Measurements from ENCODE around the gene PLA2G6. TPM values are rescaled to one million over a fixed set of nuclear protein-coding genes. Genes with fewer than 3 reads are reported as not detected.

PLA2G6 gene
- total RNA-seq, 1 experiment from 2014 or later = 36.0 TPM

- no peaks in the 10 kb centered on the region; a peak in 1 of 4 replicates for H3K36me3 ChIP-seq (ENCODE audit: control insufficient read depth in 1 of 2, insufficient read depth in 2 of 2, low read length in 2 of 2)
- no peak overlapping the region for H3K9ac ChIP-seq (ENCODE audit: low read length)
- no peaks in the 10 kb centered on the region for H3K9me3 ChIP-seq (ENCODE audit: control insufficient read depth in 1 of 2, insufficient read depth in 1 of 2, low read depth in 1 of 2, low read length in 2 of 2)
- no peak overlapping the region for H2AFZ ChIP-seq (ENCODE audit: low read depth, low read length, poor library complexity, severe bottlenecking)
- intact Hi-C loops (cut with micrococcal nuclease) = no loop called here
- no peaks in the 10 kb centered on the region for H3K79me2 ChIP-seq (ENCODE audit: insufficient read depth, low read length)
- peaks cover 14 to 17% of the 10 kb centered on the region in 2 experiments for H3K4me1 ChIP-seq (ENCODE audit: control insufficient read depth in 1 of 2, insufficient read depth in 2 of 2, low read length in 2 of 2)
- no peak for DNase-seq (ENCODE audit: low read depth, low spot score)
- H3K27ac ChIP-seq (ENCODE audit: low read depth, low read length) = no peak overlapping the region
- BruUV-seq (replicated peaks) = no TSS peak
- no peaks in the 10 kb centered on the region for H4K20me1 ChIP-seq (ENCODE audit: insufficient read depth)
- CTCF ChIA-PET = no interaction called here
- POLR2A ChIA-PET = no interaction called here
- H3K4me3 ChIP-seq (replicated peaks in 1 of 2; ENCODE audit: low read depth in 1 of 2, low read length in 2 of 2) = no peak overlapping the region
- no peaks in the 10 kb centered on the region for H3K9me2 ChIP-seq (ENCODE audit: insufficient read depth)
- H3K27me3 ChIP-seq (ENCODE audit: insufficient read depth, low read length) = no peaks in the 10 kb centered on the region
- ATAC-seq = no peak
- TF ChIP-seq ZNF274 (IDR thresholded peaks at IDR 0.05; ENCODE audit: low read depth, low read length) (no peak), SP1 (IDR thresholded peaks at IDR 0.05; ENCODE audit: low read depth) (no peak), ZFX (IDR thresholded peaks at IDR 0.05) (no peak), EZH2phosphoT487 (IDR thresholded peaks at IDR 0.05; ENCODE audit: borderline replicate concordance) (no peak), FOSL1 (IDR thresholded peaks at IDR 0.05; ENCODE audit: low read depth) (no peak), CBX3 (IDR thresholded peaks at IDR 0.05; ENCODE audit: low read depth) (no peak), SRF (IDR thresholded peaks at IDR 0.05; ENCODE audit: low read depth) (no peak)
- RAD21 ChIA-PET (ENCODE audit: low non-redundant PET in 1 of 2, low total read pairs in 2 of 2, uncharacterized antibody in 2 of 2, unreplicated experiment in 2 of 2) = no interaction called here
- no peak overlapping the region for H3K4me2 ChIP-seq (ENCODE audit: low read length)
Measured at GRCh38 chr22:38132136-38132535, 49.5 kb downstream of the PLA2G6 start.

GRCh38 chr22:38131399-38131798 is 50.2 kb downstream of the PLA2G6 start:
- no peak overlapping the region for H2AFZ ChIP-seq (ENCODE audit: low read depth, low read length, poor library complexity, severe bottlenecking)
- DNase-seq (ENCODE audit: low read depth, low spot score) = no peak
- ChIA-PET POLR2A (no interaction called here), CTCF (no interaction called here), RAD21 (ENCODE audit: low non-redundant PET in 1 of 2, low total read pairs in 2 of 2, uncharacterized antibody in 2 of 2, unreplicated experiment in 2 of 2) (no interaction called here)
- no peaks in the 10 kb centered on the region for H3K9me2 ChIP-seq (ENCODE audit: insufficient read depth)
- no peaks in the 10 kb centered on the region for H3K9me3 ChIP-seq (ENCODE audit: control insufficient read depth in 1 of 2, insufficient read depth in 1 of 2, low read depth in 1 of 2, low read length in 2 of 2)
- no peak overlapping the region for H3K4me2 ChIP-seq (ENCODE audit: low read length)
- no peaks in the 10 kb centered on the region for H3K79me2 ChIP-seq (ENCODE audit: insufficient read depth, low read length)
- H3K36me3 ChIP-seq (ENCODE audit: control insufficient read depth in 1 of 2, insufficient read depth in 2 of 2, low read length in 2 of 2) = no peaks in the 10 kb centered on the region; a peak in 1 of 4 replicates
- no TSS peak for BruUV-seq (replicated peaks)
- ATAC-seq = no peak
- intact Hi-C loops (cut with micrococcal nuclease) = no loop called here
- H4K20me1 ChIP-seq (ENCODE audit: insufficient read depth) = no peaks in the 10 kb centered on the region
- H3K27ac ChIP-seq (ENCODE audit: low read depth, low read length) = no peak overlapping the region
- H3K4me1 ChIP-seq (ENCODE audit: control insufficient read depth in 1 of 2, insufficient read depth in 2 of 2, low read length in 2 of 2) = peaks cover 14 to 17% of the 10 kb centered on the region in 2 experiments
- no peak for TF ChIP-seq ZFX (IDR thresholded peaks at IDR 0.05)
- no peak for TF ChIP-seq ZNF274 (IDR thresholded peaks at IDR 0.05; ENCODE audit: low read depth, low read length)
- no peak for TF ChIP-seq EZH2phosphoT487 (IDR thresholded peaks at IDR 0.05; ENCODE audit: borderline replicate concordance)
- TF ChIP-seq CTCF (IDR thresholded peaks at IDR 0.05 in 2 of 3, conservative IDR thresholded peaks at IDR 0.05 in 1 of 3; ENCODE audit: borderline replicate concordance in 1 of 3, insufficient read depth in 1 of 3, low read depth in 2 of 3, low read length in 2 of 3) = no peak
- TF ChIP-seq SIN3A (IDR thresholded peaks at IDR 0.05; ENCODE audit: low read depth) = no peak
- no peak for TF ChIP-seq SRF (IDR thresholded peaks at IDR 0.05; ENCODE audit: low read depth)
- no peak for TF ChIP-seq EGR1 (IDR thresholded peaks at IDR 0.05; ENCODE audit: low read depth)
- no peak for TF ChIP-seq POLR2AphosphoS5 (IDR thresholded peaks at IDR 0.05; ENCODE audit: low read depth, low read length)
- no peak for TF ChIP-seq TCF7L2 (IDR thresholded peaks at IDR 0.05; ENCODE audit: borderline replicate concordance, extremely low read depth, insufficient read depth, insufficient read length)
- TF ChIP-seq REST (IDR thresholded peaks at IDR 0.05; ENCODE audit: low read depth) = no peak
- no peak for TF ChIP-seq EZH2 (IDR thresholded peaks at IDR 0.05)
- TF ChIP-seq MAX (IDR thresholded peaks at IDR 0.05) = no peak
- no peak for TF ChIP-seq ELF1 (IDR thresholded peaks at IDR 0.05; ENCODE audit: borderline replicate concordance, low read depth)
- no peak overlapping the region for H3K4me3 ChIP-seq (replicated peaks in 1 of 2; ENCODE audit: low read depth in 1 of 2, low read length in 2 of 2)
- H3K9ac ChIP-seq (ENCODE audit: low read length) = no peak overlapping the region
- no peaks in the 10 kb centered on the region for H3K27me3 ChIP-seq (ENCODE audit: insufficient read depth, low read length)
